Measurements from ENCODE around the gene RAD51C. TPM values are rescaled to one million over a fixed set of nuclear protein-coding genes. Genes with fewer than 3 reads are reported as not detected.

Gene RAD51C
- total and polyA plus RNA-seq, 9 of the 15 experiments (the other 6 are each of a cell fraction or from before 2014, with no cell fraction given) = 93.9 to 341 (median 135) TPM

DNA sequence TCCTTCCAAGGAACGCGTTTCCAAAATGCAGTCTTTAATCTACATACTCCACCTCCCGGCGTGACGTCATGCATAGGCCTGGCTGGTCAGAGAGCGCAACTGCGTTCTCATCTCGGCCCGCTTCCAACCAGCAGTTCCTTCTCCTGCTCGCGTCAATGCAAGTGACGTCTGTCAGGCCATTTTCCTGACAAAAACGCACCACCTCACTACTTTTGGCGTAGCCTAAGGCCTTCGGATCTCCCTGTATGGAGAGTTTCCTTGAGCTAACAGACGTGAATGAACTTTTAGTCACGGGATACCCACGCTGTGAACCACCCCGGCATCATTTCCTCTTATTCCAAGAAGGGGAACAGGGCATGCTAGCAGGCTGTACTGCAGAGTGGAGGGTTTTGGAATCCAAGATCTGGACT is 25.5 kb upstream of the RAD51C start (continued):
- TF ChIP-seq, protein P1, sequence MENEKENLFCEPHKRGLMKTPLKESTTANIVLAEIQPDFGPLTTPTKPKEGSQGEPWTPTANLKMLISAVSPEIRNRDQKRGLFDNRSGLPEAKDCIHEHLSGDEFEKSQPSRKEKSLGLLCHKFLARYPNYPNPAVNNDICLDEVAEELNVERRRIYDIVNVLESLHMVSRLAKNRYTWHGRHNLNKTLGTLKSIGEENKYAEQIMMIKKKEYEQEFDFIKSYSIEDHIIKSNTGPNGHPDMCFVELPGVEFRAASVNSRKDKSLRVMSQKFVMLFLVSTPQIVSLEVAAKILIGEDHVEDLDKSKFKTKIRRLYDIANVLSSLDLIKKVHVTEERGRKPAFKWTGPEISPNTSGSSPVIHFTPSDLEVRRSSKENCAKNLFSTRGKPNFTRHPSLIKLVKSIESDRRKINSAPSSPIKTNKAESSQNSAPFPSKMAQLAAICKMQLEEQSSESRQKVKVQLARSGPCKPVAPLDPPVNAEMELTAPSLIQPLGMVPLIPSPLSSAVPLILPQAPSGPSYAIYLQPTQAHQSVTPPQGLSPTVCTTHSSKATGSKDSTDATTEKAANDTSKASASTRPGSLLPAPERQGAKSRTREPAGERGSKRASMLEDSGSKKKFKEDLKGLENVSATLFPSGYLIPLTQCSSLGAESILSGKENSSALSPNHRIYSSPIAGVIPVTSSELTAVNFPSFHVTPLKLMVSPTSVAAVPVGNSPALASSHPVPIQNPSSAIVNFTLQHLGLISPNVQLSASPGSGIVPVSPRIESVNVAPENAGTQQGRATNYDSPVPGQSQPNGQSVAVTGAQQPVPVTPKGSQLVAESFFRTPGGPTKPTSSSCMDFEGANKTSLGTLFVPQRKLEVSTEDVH (IDR thresholded peaks at IDR 0.05; ENCODE audit: low read depth, partially characterized antibody) = peak; percentile 64
- TF ChIP-seq KLF13 (tag; IDR thresholded peaks at IDR 0.05; ENCODE audit: borderline replicate concordance, low read depth) (peak; percentile 26; the same call in 1 of the 2 replicates), ZNF551 (CRISPR knock-in tag; IDR thresholded peaks at IDR 0.05) (no peak), TBL1XR1 (IDR thresholded peaks at IDR 0.05; ENCODE audit: low read length in 2 of 2) (0 out of 4 replicates have a peak, but pooled peaks of 1 of the 2 experiments have one; percentile 8), JUND (IDR thresholded peaks at IDR 0.05; ENCODE audit: borderline replicate concordance, low read depth, low read length) (peak; percentile 91), JUND (tag; IDR thresholded peaks at IDR 0.05; ENCODE audit: borderline replicate concordance, low read depth, low read length) (peak; percentile 89), OTX1 (CRISPR knock-in tag; IDR thresholded peaks at IDR 0.05) (0 out of 2 replicates have a peak, but pooled peaks have one; percentile 24), PTBP1 (IDR thresholded peaks at IDR 0.05; ENCODE audit: low read depth, low read length) (no peak), ELF1 (tag; IDR thresholded peaks at IDR 0.05) (peak; percentile 12; the same call in 1 of the 2 replicates), ZNF197 (CRISPR knock-in tag; IDR thresholded peaks at IDR 0.05; ENCODE audit: low read depth) (0 out of 2 replicates have a peak, but pooled peaks have one; percentile 80), CEBPG (CRISPR knock-in tag; IDR thresholded peaks at IDR 0.05) (no peak), CEBPG (tag; conservative IDR thresholded peaks at IDR 0.05 in 1 of 2, IDR thresholded peaks at IDR 0.05 in 1 of 2) (peak in 1 of 2 experiments; percentile 20; a peak in 1 of 4 replicates), TAF7 (tag; IDR thresholded peaks at IDR 0.05) (no peak), JUN (IDR thresholded peaks at IDR 0.05; ENCODE audit: borderline replicate concordance, low read depth, low read length) (peak; percentile 78), JUN (CRISPR knock-in tag; IDR thresholded peaks at IDR 0.05; ENCODE audit: borderline replicate concordance) (no peak; the same call in 1 of the 2 replicates), MEIS2 (IDR thresholded peaks at IDR 0.05; ENCODE audit: partially characterized antibody) (peak; percentile 46)
- TF ChIP-seq, protein P2, sequence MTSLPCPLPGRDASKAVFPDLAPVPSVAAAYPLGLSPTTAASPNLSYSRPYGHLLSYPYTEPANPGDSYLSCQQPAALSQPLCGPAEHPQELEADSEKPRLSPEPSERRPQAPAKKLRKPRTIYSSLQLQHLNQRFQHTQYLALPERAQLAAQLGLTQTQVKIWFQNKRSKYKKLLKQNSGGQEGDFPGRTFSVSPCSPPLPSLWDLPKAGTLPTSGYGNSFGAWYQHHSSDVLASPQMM (CRISPR knock-in tag; IDR thresholded peaks at IDR 0.05) = no peak
- TF ChIP-seq, protein P3, sequence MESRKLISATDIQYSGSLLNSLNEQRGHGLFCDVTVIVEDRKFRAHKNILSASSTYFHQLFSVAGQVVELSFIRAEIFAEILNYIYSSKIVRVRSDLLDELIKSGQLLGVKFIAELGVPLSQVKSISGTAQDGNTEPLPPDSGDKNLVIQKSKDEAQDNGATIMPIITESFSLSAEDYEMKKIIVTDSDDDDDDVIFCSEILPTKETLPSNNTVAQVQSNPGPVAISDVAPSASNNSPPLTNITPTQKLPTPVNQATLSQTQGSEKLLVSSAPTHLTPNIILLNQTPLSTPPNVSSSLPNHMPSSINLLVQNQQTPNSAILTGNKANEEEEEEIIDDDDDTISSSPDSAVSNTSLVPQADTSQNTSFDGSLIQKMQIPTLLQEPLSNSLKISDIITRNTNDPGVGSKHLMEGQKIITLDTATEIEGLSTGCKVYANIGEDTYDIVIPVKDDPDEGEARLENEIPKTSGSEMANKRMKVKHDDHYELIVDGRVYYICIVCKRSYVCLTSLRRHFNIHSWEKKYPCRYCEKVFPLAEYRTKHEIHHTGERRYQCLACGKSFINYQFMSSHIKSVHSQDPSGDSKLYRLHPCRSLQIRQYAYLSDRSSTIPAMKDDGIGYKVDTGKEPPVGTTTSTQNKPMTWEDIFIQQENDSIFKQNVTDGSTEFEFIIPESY (CRISPR knock-in tag; IDR thresholded peaks at IDR 0.05) = 0 out of 2 replicates have a peak, but pooled peaks have one; percentile 20
- TF ChIP-seq, protein P4, sequence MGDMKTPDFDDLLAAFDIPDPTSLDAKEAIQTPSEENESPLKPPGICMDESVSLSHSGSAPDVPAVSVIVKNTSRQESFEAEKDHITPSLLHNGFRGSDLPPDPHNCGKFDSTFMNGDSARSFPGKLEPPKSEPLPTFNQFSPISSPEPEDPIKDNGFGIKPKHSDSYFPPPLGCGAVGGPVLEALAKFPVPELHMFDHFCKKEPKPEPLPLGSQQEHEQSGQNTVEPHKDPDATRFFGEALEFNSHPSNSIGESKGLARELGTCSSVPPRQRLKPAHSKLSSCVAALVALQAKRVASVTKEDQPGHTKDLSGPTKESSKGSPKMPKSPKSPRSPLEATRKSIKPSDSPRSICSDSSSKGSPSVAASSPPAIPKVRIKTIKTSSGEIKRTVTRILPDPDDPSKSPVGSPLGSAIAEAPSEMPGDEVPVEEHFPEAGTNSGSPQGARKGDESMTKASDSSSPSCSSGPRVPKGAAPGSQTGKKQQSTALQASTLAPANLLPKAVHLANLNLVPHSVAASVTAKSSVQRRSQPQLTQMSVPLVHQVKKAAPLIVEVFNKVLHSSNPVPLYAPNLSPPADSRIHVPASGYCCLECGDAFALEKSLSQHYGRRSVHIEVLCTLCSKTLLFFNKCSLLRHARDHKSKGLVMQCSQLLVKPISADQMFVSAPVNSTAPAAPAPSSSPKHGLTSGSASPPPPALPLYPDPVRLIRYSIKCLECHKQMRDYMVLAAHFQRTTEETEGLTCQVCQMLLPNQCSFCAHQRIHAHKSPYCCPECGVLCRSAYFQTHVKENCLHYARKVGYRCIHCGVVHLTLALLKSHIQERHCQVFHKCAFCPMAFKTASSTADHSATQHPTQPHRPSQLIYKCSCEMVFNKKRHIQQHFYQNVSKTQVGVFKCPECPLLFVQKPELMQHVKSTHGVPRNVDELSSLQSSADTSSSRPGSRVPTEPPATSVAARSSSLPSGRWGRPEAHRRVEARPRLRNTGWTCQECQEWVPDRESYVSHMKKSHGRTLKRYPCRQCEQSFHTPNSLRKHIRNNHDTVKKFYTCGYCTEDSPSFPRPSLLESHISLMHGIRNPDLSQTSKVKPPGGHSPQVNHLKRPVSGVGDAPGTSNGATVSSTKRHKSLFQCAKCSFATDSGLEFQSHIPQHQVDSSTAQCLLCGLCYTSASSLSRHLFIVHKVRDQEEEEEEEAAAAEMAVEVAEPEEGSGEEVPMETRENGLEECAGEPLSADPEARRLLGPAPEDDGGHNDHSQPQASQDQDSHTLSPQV (IDR thresholded peaks at IDR 0.05) = peak; percentile 97

Data from K562 (cell line).